ENCODE data around the gene NHLH2.

The NHLH2 gene

GRCh38 chr1:115805597-115805996 is 35.3 kb downstream of the NHLH2 start:
- Histone ChIP-seq H3K4me3 (ENCODE audit: insufficient read depth, low read length, poor library complexity, severe bottlenecking) (no peak overlapping the region), H2AFZ (ENCODE audit: low read depth, low read length, severe bottlenecking) (no peak overlapping the region), H3F3A (ENCODE audit: insufficient read depth) (no peaks in the 10 kb centered on the region), H3K4me2 (ENCODE audit: low read depth, low read length, poor library complexity, severe bottlenecking) (no peak overlapping the region), H4K20me1 (ENCODE audit: low read depth, low read length) (no peaks in the 10 kb centered on the region), H3K79me2 (ENCODE audit: insufficient read depth, low read length) (no peaks in the 10 kb centered on the region), H3K9me2 (replicated peaks; ENCODE audit: insufficient read depth, low read length) (no peaks in the 10 kb centered on the region), H3K27me3 (ENCODE audit: low read length) (no peaks in the 10 kb centered on the region), H3K27ac (ENCODE audit: low read depth, low read length) (no peak overlapping the region), H3K36me3 (ENCODE audit: low read length) (no peaks in the 10 kb centered on the region), H3K9ac (ENCODE audit: low read length) (no peak overlapping the region), H3K9me3 (ENCODE audit: insufficient read depth, low read length) (no peaks in the 10 kb centered on the region)
- TF ChIP-seq EZH2phosphoT487 (conservative IDR thresholded peaks at IDR 0.05; ENCODE audit: low read length), result no peak
- TF ChIP-seq CTCF (IDR thresholded peaks at IDR 0.05; ENCODE audit: insufficient read depth, low read length, poor library complexity, severe bottlenecking), result no peak

DNA sequence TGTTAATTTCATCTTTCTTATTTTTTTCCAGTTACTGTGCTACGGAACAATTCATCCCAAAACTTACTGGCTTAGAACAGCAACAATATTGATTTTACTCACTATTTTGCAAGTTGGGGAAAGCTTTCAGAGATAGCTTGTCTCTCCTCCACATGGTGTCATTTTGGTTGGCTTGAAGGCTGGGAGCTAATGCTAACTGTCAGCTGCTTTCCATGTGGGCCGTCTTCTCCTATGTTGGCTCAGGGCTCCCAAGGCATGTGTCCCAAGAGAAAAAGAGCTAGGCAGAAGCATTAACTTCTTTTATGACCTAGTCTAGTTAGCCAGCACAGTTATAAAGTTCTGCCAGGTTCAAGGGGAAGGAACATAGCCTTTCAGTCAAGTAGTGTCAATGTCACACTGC is 38.5 kb downstream of the NHLH2 start:
- no peaks in the 10 kb centered on the region for H3K27me3 ChIP-seq (ENCODE audit: low read length)

GRCh38 chr1:115797486-115797885 is 43.4 kb downstream of the NHLH2 start:
- H3K27ac ChIP-seq (ENCODE audit: low read depth, low read length), result no peak overlapping the region
- H3K79me2 ChIP-seq (ENCODE audit: insufficient read depth, low read length), result no peaks in the 10 kb centered on the region
- no peaks in the 10 kb centered on the region for H3K9me3 ChIP-seq (ENCODE audit: insufficient read depth, low read length)
- H3K9me2 ChIP-seq (replicated peaks; ENCODE audit: insufficient read depth, low read length), result no peaks in the 10 kb centered on the region
- TF ChIP-seq CTCF (IDR thresholded peaks at IDR 0.05; ENCODE audit: insufficient read depth, low read length, poor library complexity, severe bottlenecking), result no peak
- no peak for TF ChIP-seq EZH2phosphoT487 (conservative IDR thresholded peaks at IDR 0.05; ENCODE audit: low read length)
- H3K36me3 ChIP-seq (ENCODE audit: low read length), result no peaks in the 10 kb centered on the region
- no peaks in the 10 kb centered on the region for H3F3A ChIP-seq (ENCODE audit: insufficient read depth)
- H4K20me1 ChIP-seq (ENCODE audit: low read depth, low read length), result no peaks in the 10 kb centered on the region
- H3K27me3 ChIP-seq (ENCODE audit: low read length), result no peaks in the 10 kb centered on the region
- no peak overlapping the region for H3K9ac ChIP-seq (ENCODE audit: low read length)
- no peak overlapping the region for H2AFZ ChIP-seq (ENCODE audit: low read depth, low read length, severe bottlenecking)
- no peak overlapping the region for H3K4me2 ChIP-seq (ENCODE audit: low read depth, low read length, poor library complexity, severe bottlenecking)
- no peak overlapping the region for H3K4me3 ChIP-seq (ENCODE audit: insufficient read depth, low read length, poor library complexity, severe bottlenecking)

More for the DNA sequence above, 38.5 kb downstream of the NHLH2 start:
- Histone ChIP-seq H3K9me2 (replicated peaks; ENCODE audit: insufficient read depth, low read length) (no peaks in the 10 kb centered on the region), H3K4me3 (ENCODE audit: insufficient read depth, low read length, poor library complexity, severe bottlenecking) (no peak overlapping the region), H3K27ac (ENCODE audit: low read depth, low read length) (no peak overlapping the region), H3K4me2 (ENCODE audit: low read depth, low read length, poor library complexity, severe bottlenecking) (no peak overlapping the region), H2AFZ (ENCODE audit: low read depth, low read length, severe bottlenecking) (no peak overlapping the region), H3K9me3 (ENCODE audit: insufficient read depth, low read length) (no peaks in the 10 kb centered on the region), H3K36me3 (ENCODE audit: low read length) (no peaks in the 10 kb centered on the region), H4K20me1 (ENCODE audit: low read depth, low read length) (no peaks in the 10 kb centered on the region), H3K79me2 (ENCODE audit: insufficient read depth, low read length) (no peaks in the 10 kb centered on the region), H3K9ac (ENCODE audit: low read length) (no peak overlapping the region), H3F3A (ENCODE audit: insufficient read depth) (no peaks in the 10 kb centered on the region)
- no peak for TF ChIP-seq EZH2phosphoT487 (conservative IDR thresholded peaks at IDR 0.05; ENCODE audit: low read length)
- TF ChIP-seq CTCF (IDR thresholded peaks at IDR 0.05; ENCODE audit: insufficient read depth, low read length, poor library complexity, severe bottlenecking), result no peak

Data from SU-DHL-6 (cell line).